GM12878 (cell line): Measurements from ENCODE around the gene TAS2R42. TPM values are rescaled to one million over a fixed set of nuclear protein-coding genes. Genes with fewer than 3 reads are reported as not detected.

Experiments
- CUX1 ChIP-seq: IDR thresholded peaks from 2 replicates; pipeline ENCODE4 v1.6.1; 2012; ENCODE audit warnings: improper control_type of control experiment, low read depth, low read length; ENCODE audit not compliant: insufficient replicate concordance
- NR2C2 ChIP-seq: IDR thresholded peaks from 2 replicates; pipeline ENCODE4 v1.6.1; 2011; ENCODE audit warnings: borderline replicate concordance, low read depth; ENCODE audit not compliant: control insufficient read depth, insufficient read length
- SKIL ChIP-seq: fragments of 450-650 bp; IDR thresholded peaks from 2 replicates; pipeline ENCODE4 v1.6.1; 2017; ENCODE audit warnings: mild to moderate bottlenecking, low read depth, inconsistent platforms; ENCODE audit not compliant: poor library complexity, severe bottlenecking
- SMARCA5 ChIP-seq: fragments of 450-650 bp; IDR thresholded peaks from 2 replicates; pipeline ENCODE4 v1.6.1; 2017; ENCODE audit warnings: mild to moderate bottlenecking
- SRF ChIP-seq, 2 experiments: IDR thresholded peaks; 2 replicates each; pipeline ENCODE4 v1.6.1; 2011; ENCODE audit warnings: low read depth in 2 of 2, low read length in 2 of 2, mild to moderate bottlenecking in 1 of 2, moderate library complexity in 1 of 2
- YBX1 ChIP-seq: fragments of 450-650 bp; IDR thresholded peaks from 2 replicates; pipeline ENCODE4 v1.6.1; 2016; ENCODE audit warnings: antibody characterized with exemption
- ZZZ3 ChIP-seq: IDR thresholded peaks from 2 replicates; pipeline ENCODE4 v1.6.1; 2011; ENCODE audit warnings: low read depth; ENCODE audit not compliant: control insufficient read depth, insufficient read length
- polyA plus RNA-seq, 11 experiments: library from polyadenylated mRNA; depleted of rRNA in 4 of 11; unstranded in 6 of 11; stranded (reverse) in 5 of 11; fragments of >200 nt; fragmentation: Nextera tagmentation in 4 of 11; fragmentation: Illumina TruSeq in 1 of 11; extraction: Ambion mirVana in 4 of 11; extraction: Trizol in 1 of 11; gene quantifications; 1 replicate in 1 of 11; 2 replicates in 10 of 11; pipeline versions ENCODE4 v1.2.1 to v1.2.3, GENCODE V29; 2011 to 2016; ENCODE audit warnings: inconsistent platforms in 2 of 11, missing spikeins in 2 of 11, low read depth in 1 of 11
- total RNA-seq, 4 experiments: library from RNA; depleted of rRNA in 3 of 4; stranded (reverse); fragments of >200 nt in 3 of 4; fragmentation: Illumina TruSeq in 1 of 4; extraction: Trizol in 1 of 4; gene quantifications; 2 replicates each; pipeline versions ENCODE4 v1.2.1 to v1.2.3, GENCODE V29; 2013 to 2021

TAS2R42 gene
- total and polyA plus RNA-seq, 10 of the 15 experiments (the other 5 are each of a cell fraction or from before 2014, with no cell fraction given): not detected

- TF ChIP-seq CUX1 (no peak), YBX1 (no peak), SRF (IDR thresholded peaks at IDR 0.05; ENCODE audit: low read depth in 2 of 2, low read length in 2 of 2) (no peak), ZZZ3 (no peak), SMARCA5 (no peak), NR2C2 (no peak), SKIL (no peak)
Observed at GRCh38 chr12:11152725-11153124, 34.0 kb downstream of the TAS2R42 start (continued).
